HCT116 (cell line): Measurements from ENCODE around the gene ARL8B. TPM values are rescaled to one million over a fixed set of nuclear protein-coding genes. Genes with fewer than 3 reads are reported as not detected.

Experiments
- ATAC-seq: fragments of 200-7000 bp; cut with Tn5 transposase; 2 replicates; pipeline ENCODE4 v1.9.1; 2020; ENCODE audit warnings: mild to moderate bottlenecking, moderate library complexity
- BruUV-seq: library from RNA; stranded (reverse); fragments of 400-500 nt; replicated peaks from 2 replicates; lab custom pipeline; 2021; lab: Mats Ljungman, UMichigan
- CTCF ChIA-PET: fragments of 300-600 bp; sonication (Branson Sonifier 250); formaldehyde crosslinking; loops from one replicate; lab custom pipeline; 2021; ENCODE audit warnings: antibody characterized with exemption; lab: Charles Lee
- POLR2A ChIA-PET: fragments of 300-600, 350-600 bp; sonication (Branson Sonifier 250); formaldehyde crosslinking; loops from one replicate; lab custom pipeline; 2021; ENCODE audit warnings: antibody characterized with exemption; lab: Charles Lee
- RAD21 ChIA-PET, 2 experiments: fragments of 300-600 bp; sonication (Branson Sonifier 250); formaldehyde crosslinking; loops; one replicate each; lab custom pipeline; 2023; ENCODE audit warnings: low total read pairs in 2 of 2; ENCODE audit not compliant: uncharacterized antibody in 2 of 2, unreplicated experiment in 2 of 2, low non-redundant PET in 1 of 2; lab: Charles Lee
- DNase-seq: peaks from one replicate; pipeline ENCODE4 v3.0.0-alpha.2; 2010; ENCODE audit warnings: low read depth, low spot score
- H2AFZ ChIP-seq: fragments of 200-600 bp; shearing (Covaris generic), sonication (generic); 2 replicates; pipeline ENCODE4 v1.6.1; 2017; ENCODE audit warnings: low read depth, mixed run types, mixed read lengths, antibody characterized with exemption, low read length; ENCODE audit not compliant: poor library complexity, severe bottlenecking
- H3K27ac ChIP-seq: 2 replicates; pipeline ENCODE4 v1.5.1; 2012; ENCODE audit warnings: low read depth, low read length
- H3K27me3 ChIP-seq: fragments of 200-600 bp; sonication (generic); 2 replicates; pipeline ENCODE4 v1.6.1; 2016; ENCODE audit warnings: mixed run types, low read length, mixed read lengths; ENCODE audit not compliant: insufficient read depth
- H3K36me3 ChIP-seq, 2 experiments: fragments of 200-500 bp in 1 of 2; fragments of 200-600 bp in 1 of 2; sonication (Bioruptor generic) in 1 of 2; sonication (generic) in 1 of 2; 2 replicates each; pipeline versions ENCODE4 v1.5.1 to v1.6.1; 2014 to 2016; ENCODE audit warnings: low read length in 2 of 2, inconsistent platforms in 1 of 2, mixed read lengths in 1 of 2, mixed run types in 1 of 2; ENCODE audit not compliant: insufficient read depth in 2 of 2, control insufficient read depth in 1 of 2
- H3K4me1 ChIP-seq, 2 experiments: fragments of 200-600 bp in 1 of 2; sonication (generic) in 1 of 2; 2 replicates each; pipeline versions ENCODE4 v1.5.1 to v1.6.1; 2012 to 2017; ENCODE audit warnings: low read length in 2 of 2, inconsistent platforms in 1 of 2, mild to moderate bottlenecking in 1 of 2, mixed read lengths in 1 of 2, mixed run types in 1 of 2, moderate library complexity in 1 of 2; ENCODE audit not compliant: insufficient read depth in 2 of 2, control insufficient read depth in 1 of 2
- H3K4me2 ChIP-seq: fragments of 200-600 bp; sonication (generic); 2 replicates; pipeline ENCODE4 v1.6.1; 2017; ENCODE audit warnings: mixed run types, low read length, mixed read lengths
- H3K4me3 ChIP-seq, 2 experiments: fragments of 200-600 bp in 1 of 2; sonication (generic) in 1 of 2; replicated peaks in 1 of 2; 2 replicates each; pipeline ENCODE4 v1.5.1; 2011 to 2016; ENCODE audit warnings: low read length in 2 of 2, control low read depth in 1 of 2, low read depth in 1 of 2, mild to moderate bottlenecking in 1 of 2, mixed read lengths in 1 of 2, mixed run types in 1 of 2
- H3K79me2 ChIP-seq: fragments of 200-600 bp; sonication (generic); 2 replicates; pipeline ENCODE4 v1.6.1; 2017; ENCODE audit warnings: mild to moderate bottlenecking, mixed run types, low read length, moderate library complexity, mixed read lengths; ENCODE audit not compliant: insufficient read depth
- H3K9ac ChIP-seq: fragments of 200-600 bp; sonication (generic); 2 replicates; pipeline ENCODE4 v1.6.1; 2016; ENCODE audit warnings: low read length, mixed read lengths
- H3K9me2 ChIP-seq: fragments of 200-600 bp; sonication (generic), shearing (Covaris generic); 2 replicates; pipeline ENCODE4 v1.6.1; 2017; ENCODE audit warnings: mixed run types, mild to moderate bottlenecking, moderate library complexity; ENCODE audit not compliant: insufficient read depth
- H3K9me3 ChIP-seq, 2 experiments: fragments of 200-500 bp in 1 of 2; fragments of 200-600 bp in 1 of 2; sonication (Bioruptor generic) in 1 of 2; sonication (generic) in 1 of 2; 2 replicates each; pipeline ENCODE4 v1.6.1; 2014 to 2017; ENCODE audit warnings: low read length in 2 of 2, mixed read lengths in 2 of 2, inconsistent platforms in 1 of 2, low read depth in 1 of 2, mild to moderate bottlenecking in 1 of 2, mixed run types in 1 of 2, moderate library complexity in 1 of 2; ENCODE audit not compliant: control insufficient read depth in 1 of 2, insufficient read depth in 1 of 2
- H4K20me1 ChIP-seq: fragments of 200-600 bp; sonication (generic), shearing (Covaris generic); 2 replicates; pipeline ENCODE4 v1.6.1; 2017; ENCODE audit warnings: mixed run types, mild to moderate bottlenecking, moderate library complexity; ENCODE audit not compliant: insufficient read depth
- CEBPB ChIP-seq: IDR thresholded peaks from 2 replicates; pipeline ENCODE4 v1.6.1; 2012; ENCODE audit warnings: low read depth
- JUND ChIP-seq: IDR thresholded peaks from 2 replicates; pipeline ENCODE4 v1.6.1; 2012
- POLR2A ChIP-seq: IDR thresholded peaks from 2 replicates; pipeline ENCODE4 v1.7.0; 2011; ENCODE audit warnings: borderline replicate concordance; ENCODE audit not compliant: insufficient read depth, insufficient read length; ENCODE audit errors: extremely low read depth
- SIN3A ChIP-seq: IDR thresholded peaks from 2 replicates; pipeline ENCODE4 v1.6.1; 2012; ENCODE audit warnings: low read depth
- SP1 ChIP-seq: IDR thresholded peaks from 2 replicates; pipeline ENCODE4 v1.6.1; 2012; ENCODE audit warnings: low read depth
- SRF ChIP-seq: IDR thresholded peaks from 2 replicates; pipeline ENCODE4 v1.6.1; 2012; ENCODE audit warnings: low read depth
- ZBTB33 ChIP-seq: IDR thresholded peaks from 2 replicates; pipeline ENCODE4 v1.6.1; 2011; ENCODE audit warnings: mild to moderate bottlenecking, low read length, moderate library complexity; ENCODE audit not compliant: insufficient replicate concordance; ENCODE audit errors: extremely low read depth
- ZNF274 ChIP-seq: fragments of 200-500 bp; sonication (Bioruptor generic); IDR thresholded peaks from 2 replicates; pipeline ENCODE4 v1.6.1; 2014; ENCODE audit warnings: mild to moderate bottlenecking, low read depth, low read length, inconsistent platforms
- intact Hi-C: fragments of 100-400 bp; cut with micrococcal nuclease; formaldehyde crosslinking; loops from 2 replicates; pipeline ENCODE4 v1.10.0; 2022
- total RNA-seq: library from RNA; stranded (reverse); gene quantifications from one replicate; pipeline ENCODE4 v1.2.1, GENCODE V29; 2021; ENCODE audit not compliant: unreplicated experiment

ARL8B gene
- total RNA-seq, 1 experiment from 2014 or later, result 38.1 TPM

GRCh38 chr3:5220667-5221431 is 98.8 kb downstream of the ARL8B start:
- Histone ChIP-seq H3K27ac (no peak overlapping the region), H3K4me1 (no peaks in the 10 kb centered on the region), H3K36me3 (peaks cover 7 to 8% of the 10 kb centered on the region in 2 experiments; a peak in 3 of 4 replicates), H2AFZ (no peak overlapping the region), H3K9me2 (no peaks in the 10 kb centered on the region), H3K4me2 (no peak overlapping the region), H3K9ac (no peak overlapping the region), H4K20me1 (no peaks in the 10 kb centered on the region), H3K79me2 (no peaks in the 10 kb centered on the region), H3K27me3 (no peaks in the 10 kb centered on the region), H3K4me3 (no peak overlapping the region), H3K9me3 (no peaks in the 10 kb centered on the region)
- TF ChIP-seq SP1 (no peak), SIN3A (no peak), ZNF274 (no peak), ZBTB33 (no peak), POLR2A (no peak), CEBPB (no peak), SRF (no peak), JUND (no peak)
- intact Hi-C loops, result loop anchor here (10.0 kb wide), 1 partner anchor 566 kb away; no protein-coding TSS in a partner anchor
- ATAC-seq, result no peak
- CTCF ChIA-PET, result no interaction called here
- no peak for DNase-seq
- POLR2A ChIA-PET, result no interaction called here
- RAD21 ChIA-PET, result no interaction called here
- BruUV-seq, result no TSS peak
